Esophagus (tissue), 2 donors: Measurements from ENCODE around the gene HOXA4. TPM values are rescaled to one million over a fixed set of nuclear protein-coding genes. Genes with fewer than 3 reads are reported as not detected.

Experiments
- H3K27ac ChIP-seq, 2 donors: one replicate each; pipeline ENCODE4 v1.5.1; 2013; ENCODE audit warnings: low read depth in 2 of 2, mild to moderate bottlenecking in 2 of 2, inconsistent platforms in 1 of 2, low read length in 1 of 2, moderate library complexity in 1 of 2
- H3K27me3 ChIP-seq, 2 donors: one replicate each; pipeline ENCODE4 v1.6.1; 2013; ENCODE audit warnings: low read length in 2 of 2, control low read depth in 1 of 2, mild to moderate bottlenecking in 1 of 2; ENCODE audit not compliant: insufficient read depth in 2 of 2, control insufficient read depth in 1 of 2
- H3K36me3 ChIP-seq, 2 donors: one replicate each; pipeline ENCODE4 v1.6.1; 2013; ENCODE audit warnings: low read length in 1 of 2; ENCODE audit not compliant: control insufficient read depth in 2 of 2, insufficient read depth in 2 of 2
- H3K4me1 ChIP-seq, 2 donors: one replicate each; pipeline ENCODE4 v1.6.1; 2013; ENCODE audit warnings: low read length in 1 of 2; ENCODE audit not compliant: control insufficient read depth in 2 of 2, insufficient read depth in 2 of 2
- H3K4me3 ChIP-seq, 2 donors: one replicate each; pipeline ENCODE4 v1.5.1; 2013; ENCODE audit warnings: low read length in 2 of 2, mild to moderate bottlenecking in 2 of 2, low read depth in 1 of 2, moderate library complexity in 1 of 2
- H3K9me3 ChIP-seq, 2 donors: one replicate each; pipeline ENCODE4 v1.6.1; 2013; ENCODE audit warnings: mild to moderate bottlenecking in 2 of 2, low read depth in 1 of 2, low read length in 1 of 2, moderate library complexity in 1 of 2; ENCODE audit not compliant: control insufficient read depth in 2 of 2, insufficient read depth in 1 of 2
- whole genome bisulfite sequencing, 2 donors: extraction: QIAGEN DNeasy Blood & Tissue Kit; methylation state at CpG; one replicate each; pipeline ENCODE4 v1.1.7; 2013; 5-methylcytosine and 5-hydroxymethylcytosine counted together
- polyA plus RNA-seq, 2 donors: library from polyadenylated mRNA; stranded (reverse); fragments of 200-250 nt; gene quantifications; one replicate each; pipeline ENCODE4 v1.2.3, GENCODE V29; 2013
- donor health status: healthy with polysubstance abuse.
- donor health status: Bipolar disorder and iron deficiency.

HOXA4 gene
- polyA plus RNA-seq, 2 donors = 7.6 to 8.6 TPM

GRCh38 chr7:27112361-27112760 is 18.2 kb downstream of the HOXA4 start:
- 20 to 31% methylated on average over 4 of the region's 4 CpGs for WGBS, 2 donors
- Histone ChIP-seq H3K4me1 (peaks cover 0 to 8% of the 10 kb centered on the region in 2 donors), H3K36me3 (no peaks in the 10 kb centered on the region), H3K4me3 (peak overlapping the region in 1 of 2 donors; percentile 77), H3K27me3 (no peaks in the 10 kb centered on the region), H3K27ac (peak overlapping the region in 1 of 2 donors; percentile 26), H3K9me3 (no peaks in the 10 kb centered on the region)

GRCh38 chr7:27111751-27112277 is 18.7 kb downstream of the HOXA4 start:
- 12 to 34% methylated on average over 4 of the region's 4 CpGs for WGBS, 2 donors
- Histone ChIP-seq H3K9me3 (no peaks in the 10 kb centered on the region), H3K27me3 (no peaks in the 10 kb centered on the region), H3K4me3 (peak overlapping the region in 1 of 2 donors; percentile 24), H3K27ac (peak overlapping the region; percentile 96 to 97), H3K4me1 (peaks cover 0 to 8% of the 10 kb centered on the region in 2 donors), H3K36me3 (no peaks in the 10 kb centered on the region)

GRCh38 chr7:27111042-27111750 is 19.4 kb downstream of the HOXA4 start:
- H3K27me3 ChIP-seq = no peaks in the 10 kb centered on the region
- H3K27ac ChIP-seq = peak overlapping the region; percentile 96 to 97
- H3K9me3 ChIP-seq = no peaks in the 10 kb centered on the region
- 18 to 34% methylated on average over 6 of the region's 6 CpGs for WGBS, 2 donors
- H3K36me3 ChIP-seq = no peaks in the 10 kb centered on the region
- peak overlapping the region in 1 of 2 donors; percentile 44 for H3K4me3 ChIP-seq
- peaks cover 0 to 8% of the 10 kb centered on the region in 2 donors for H3K4me1 ChIP-seq

- Histone ChIP-seq H3K36me3 (no peaks in the 10 kb centered on the region), H3K27ac (peak overlapping the region; percentile 96 to 97), H3K4me1 (peaks cover 0 to 8% of the 10 kb centered on the region in 2 donors), H3K9me3 (no peaks in the 10 kb centered on the region), H3K27me3 (no peaks in the 10 kb centered on the region), H3K4me3 (peak overlapping the region; percentile 35 to 44)
- 32% methylated on average over 53 to 66 of the region's 66 CpGs for WGBS, 2 donors
These were observed 20.1 kb downstream of the HOXA4 start for GRCh38 chr7:27110186-27111031.

- peak overlapping the region in 1 of 2 donors; percentile 44 for H3K4me3 ChIP-seq
- H3K27ac ChIP-seq = peak overlapping the region; percentile 96 to 97
- peaks cover 0 to 10% of the 10 kb centered on the region in 2 donors for H3K4me1 ChIP-seq
- 61 to 73% methylated on average over 4 of the region's 4 CpGs for WGBS, 2 donors
- H3K36me3 ChIP-seq = no peaks in the 10 kb centered on the region
- no peaks in the 10 kb centered on the region for H3K27me3 ChIP-seq
- H3K9me3 ChIP-seq = no peaks in the 10 kb centered on the region
These were observed 20.9 kb downstream of the HOXA4 start for GRCh38 chr7:27109466-27110185.

GRCh38 chr7:27108390-27109127 is 22.0 kb downstream of the HOXA4 start:
- WGBS, 2 donors = 22 to 38% methylated on average over 41 of the region's 41 CpGs
- peaks cover 0 to 10% of the 10 kb centered on the region in 2 donors for H3K4me1 ChIP-seq
- peak overlapping the region; percentile 44 for H3K4me3 ChIP-seq
- no peaks in the 10 kb centered on the region for H3K9me3 ChIP-seq
- no peaks in the 10 kb centered on the region for H3K36me3 ChIP-seq
- H3K27ac ChIP-seq = peak overlapping the region; percentile 96 to 97
- no peaks in the 10 kb centered on the region for H3K27me3 ChIP-seq

- Histone ChIP-seq H3K4me3 (peak overlapping the region; percentile 44), H3K27ac (peak overlapping the region; percentile 96 to 97), H3K4me1 (peaks cover 0 to 10% of the 10 kb centered on the region in 2 donors), H3K27me3 (no peaks in the 10 kb centered on the region), H3K36me3 (no peaks in the 10 kb centered on the region), H3K9me3 (no peaks in the 10 kb centered on the region)
- WGBS, 2 donors = 25 to 31% methylated on average over 44 to 47 of the region's 47 CpGs
These were observed 22.9 kb downstream of the HOXA4 start for GRCh38 chr7:27107391-27108381.

- Histone ChIP-seq H3K27ac (peak overlapping the region; percentile 93 to 95), H3K9me3 (no peaks in the 10 kb centered on the region), H3K27me3 (no peaks in the 10 kb centered on the region), H3K4me3 (peak overlapping the region; percentile 44 to 48), H3K36me3 (no peaks in the 10 kb centered on the region), H3K4me1 (peaks cover 0 to 10% of the 10 kb centered on the region in 2 donors)
- 17 to 33% methylated on average over 14 of the region's 14 CpGs for WGBS, 2 donors
These were observed 23.7 kb downstream of the HOXA4 start for GRCh38 chr7:27106901-27107240.
